HepG2 (cell line): ENCODE measurements around the gene TIMM17A. TPM values are rescaled to one million over a fixed set of nuclear protein-coding genes. Genes with fewer than 3 reads are reported as not detected.
A peak's percentile ranks its signal among the peaks of the same experiment; 100 is the strongest.

ENCODE experiments used
- ATAC-seq: fragments of 200-7000 bp; cut with Tn5 transposase; 3 replicates; pipeline ENCODE4 v1.9.1; 2020; ENCODE audit warnings: mild to moderate bottlenecking, moderate library complexity
- BruUV-seq: library from RNA; stranded (reverse); fragments of 400-500 nt; replicated peaks from 2 replicates; lab custom pipeline; 2021; lab: Mats Ljungman, UMichigan
- CTCF ChIA-PET: fragments of 300-600 bp; formaldehyde crosslinking; extraction: SDS; loops from one replicate; lab custom pipeline; 2021; ENCODE audit warnings: low total read pairs, inconsistent platforms, low intra/inter-chr PET ratio; lab: Yijun Ruan, JAX
- POLR2A ChIA-PET: fragments of 350-600 bp; sonication (Branson Sonifier 250); formaldehyde crosslinking; loops from one replicate; lab custom pipeline; 2020; ENCODE audit warnings: antibody characterized with exemption, inconsistent platforms; lab: Yijun Ruan, JAX
- DNase-seq: peaks from one replicate; pipeline ENCODE4 v3.0.0-alpha.2; 2015; ENCODE audit warnings: low spot score
- FAIRE-seq: peaks from 3 replicates; lab custom pipeline; 2011; peaks lifted over from hg19 to GRCh38; lab: Jason Lieb, UNC
- H2AFZ ChIP-seq: one replicate; pipeline ENCODE4 v1.6.1; 2011; ENCODE audit warnings: low read length, inconsistent platforms
- H3K27ac ChIP-seq: fragments of 300-600 bp; 3 replicates; pipeline ENCODE4 v1.8.0; 2011; ENCODE audit warnings: mixed run types, mild to moderate bottlenecking, mixed read lengths, low read length, inconsistent platforms; ENCODE audit not compliant: insufficient read depth; ENCODE audit errors: extremely low read length
- H3K27me3 ChIP-seq, 2 experiments: fragments of 200-600 bp in 1 of 2; 2 replicates in 1 of 2; 3 replicates in 1 of 2; pipeline versions ENCODE4 v1.6.0 to v1.8.0; 2011; ENCODE audit warnings: low read length in 2 of 2, mild to moderate bottlenecking in 2 of 2, moderate library complexity in 2 of 2, inconsistent platforms in 1 of 2; ENCODE audit not compliant: insufficient read depth in 2 of 2, control insufficient read depth in 1 of 2
- H3K36me3 ChIP-seq, 2 experiments: fragments of 200-600 bp in 1 of 2; replicated peaks in 1 of 2; 2 replicates in 1 of 2; 3 replicates in 1 of 2; pipeline versions ENCODE4 v1.5.1 to v1.8.0; 2011; ENCODE audit warnings: low read length in 2 of 2, inconsistent platforms in 1 of 2; ENCODE audit not compliant: insufficient read depth in 2 of 2, control insufficient read depth in 1 of 2
- H3K4me1 ChIP-seq: 2 replicates; pipeline ENCODE4 v1.5.1; 2012; ENCODE audit warnings: low read length, inconsistent platforms; ENCODE audit not compliant: insufficient read depth
- H3K4me2 ChIP-seq: 2 replicates; pipeline ENCODE4 v1.6.0; 2011; ENCODE audit warnings: low read depth, low read length, inconsistent platforms
- H3K4me3 ChIP-seq, 3 experiments: fragments of 200-600 bp in 1 of 3; sonication (generic), shearing (Covaris generic) in 1 of 3; replicated peaks in 1 of 3; 2 replicates each; pipeline ENCODE4 v1.5.1; 2011 to 2016; ENCODE audit warnings: low read length in 3 of 3, inconsistent platforms in 2 of 3, low read depth in 2 of 3, mild to moderate bottlenecking in 2 of 3, control low read depth in 1 of 3, mixed read lengths in 1 of 3; ENCODE audit not compliant: insufficient read depth in 1 of 3
- H3K79me2 ChIP-seq: one replicate; pipeline ENCODE4 v1.6.1; 2011; ENCODE audit warnings: low read length, inconsistent platforms; ENCODE audit not compliant: insufficient read depth
- H3K9ac ChIP-seq: 2 replicates; pipeline ENCODE4 v1.6.0; 2011; ENCODE audit warnings: mild to moderate bottlenecking, low read depth, low read length, inconsistent platforms; ENCODE audit not compliant: insufficient read depth
- H3K9me3 ChIP-seq: 2 replicates; pipeline ENCODE4 v1.5.1; 2012; ENCODE audit warnings: mild to moderate bottlenecking, low read length
- H4K20me1 ChIP-seq: 2 replicates; pipeline ENCODE4 v1.6.0; 2011; ENCODE audit warnings: inconsistent platforms, mild to moderate bottlenecking, low read length, moderate library complexity; ENCODE audit not compliant: insufficient read depth
- CEBPG ChIP-seq: IDR thresholded peaks from 2 replicates; pipeline ENCODE4 v1.6.1; 2016
- DPF2 ChIP-seq: sonication (generic); formaldehyde crosslinking; IDR thresholded peaks from 2 replicates; pipeline ENCODE4 v1.4.0; 2020; ENCODE audit warnings: mild to moderate bottlenecking, low read depth, missing genetic modification reagents, borderline replicate concordance
- ISL2 ChIP-seq: sonication (generic); formaldehyde crosslinking; IDR thresholded peaks from 2 replicates; pipeline ENCODE4 v1.5.0; 2020; ENCODE audit warnings: missing genetic modification reagents
- MBD4 ChIP-seq: IDR thresholded peaks from 2 replicates; pipeline ENCODE4 v1.6.1; 2012; ENCODE audit warnings: low read length, inconsistent platforms, borderline replicate concordance
- MTF2 ChIP-seq: sonication (generic); formaldehyde crosslinking; IDR thresholded peaks from 2 replicates; pipeline ENCODE4 v1.5.0; 2020; ENCODE audit warnings: missing genetic modification reagents, borderline replicate concordance
- MXI1 ChIP-seq: IDR thresholded peaks from 3 replicates; pipeline ENCODE4 v1.6.1; 2012; ENCODE audit warnings: low read depth, low read length, inconsistent platforms, borderline replicate concordance
- RFXANK ChIP-seq: IDR thresholded peaks from 2 replicates; pipeline ENCODE4 v1.6.1; 2016
- SPEN ChIP-seq: sonication (generic); formaldehyde crosslinking; IDR thresholded peaks from 2 replicates; pipeline ENCODE4 v1.5.1; 2020; ENCODE audit warnings: low read depth, mild to moderate bottlenecking, missing genetic modification reagents
- THAP7 ChIP-seq: sonication (generic); formaldehyde crosslinking; IDR thresholded peaks from 2 replicates; pipeline ENCODE4 v1.8.1; 2023; ENCODE audit warnings: mild to moderate bottlenecking, missing genetic modification reagents
- ZNF180 ChIP-seq: sonication (generic); formaldehyde crosslinking; IDR thresholded peaks from 2 replicates; pipeline ENCODE4 v1.4.0; 2020; ENCODE audit warnings: low read depth, missing genetic modification reagents, borderline replicate concordance
- ZNF709 ChIP-seq: sonication (generic); formaldehyde crosslinking; IDR thresholded peaks from 2 replicates; pipeline ENCODE4 v1.5.0; 2020; ENCODE audit warnings: mild to moderate bottlenecking, missing genetic modification reagents
- ZNF761 ChIP-seq: sonication (generic); formaldehyde crosslinking; conservative IDR thresholded peaks from 2 replicates; pipeline ENCODE4 v1.4.0; 2020; ENCODE audit warnings: mild to moderate bottlenecking, missing genetic modification reagents
- WGBS: methylation state at CpG from one replicate; pipeline ENCODE4 v1.1.6; 2017; ENCODE audit warnings: low lambda C conversion rate; 5-methylcytosine and 5-hydroxymethylcytosine counted together
- in situ Hi-C: cut with HindIII; loops from 2 replicates; pipeline ENCODE4 v1.10.0; 2017; ENCODE audit warnings: low pct_unique_long_range_greater_than_20kb; ENCODE audit not compliant: extremely low pct_ligation_motif_present
- intact Hi-C: fragments of 100-400 bp; cut with micrococcal nuclease; formaldehyde crosslinking; loops from one replicate; pipeline ENCODE4 v1.10.0; 2022; ENCODE audit not compliant: unreplicated experiment
- polyA plus RNA-seq, 8 experiments: library from polyadenylated mRNA; depleted of rRNA in 3 of 8; stranded (reverse) in 7 of 8; unstranded in 1 of 8; fragments of >200 nt; fragmentation: Illumina TruSeq in 4 of 8; extraction: Trizol in 4 of 8; gene quantifications; 2 replicates each; pipeline versions ENCODE4 v1.2.1 to v1.2.3, GENCODE V29; 2011 to 2016; ENCODE audit warnings: low read depth in 4 of 8, missing spikeins in 1 of 8, mixed read lengths in 1 of 8; ENCODE audit not compliant: insufficient read depth in 1 of 8
- total RNA-seq, 5 experiments: library from RNA; depleted of rRNA; stranded (reverse); fragments of >200 nt; fragmentation: Illumina TruSeq; extraction: Trizol; gene quantifications; 2 replicates each; pipeline ENCODE4 v1.2.3, GENCODE V29; 2016; ENCODE audit warnings: low read depth in 1 of 5
- TF ChIP-seq, protein P1 (sequence below): sonication (generic); formaldehyde crosslinking; IDR thresholded peaks from 2 replicates; pipeline ENCODE4 v1.8.1; 2022; ENCODE audit warnings: low read depth, mild to moderate bottlenecking, missing genetic modification reagents

TIMM17A gene
- total and polyA plus RNA-seq, 2 of the 13 experiments (the other 11 are each of a cell fraction or from before 2014, with no cell fraction given): 50.8 to 97.8 TPM

- POLR2A ChIA-PET: no interaction called here
- Histone ChIP-seq H3K9ac (no peak overlapping the region), H2AFZ (no peak overlapping the region), H3K4me1 (peaks cover 26% of the 10 kb centered on the region), H3K4me2 (no peak overlapping the region), H4K20me1 (no peaks in the 10 kb centered on the region), H3K27ac (no peak overlapping the region), H3K9me3 (no peaks in the 10 kb centered on the region), H3K27me3 (peaks cover 1 to 28% of the 10 kb centered on the region in 2 experiments; a peak in 3 of 5 replicates), H3K36me3 (no peaks in the 10 kb centered on the region), H3K4me3 (no peak overlapping the region), H3K79me2 (no peaks in the 10 kb centered on the region)
- TF ChIP-seq, protein P1, sequence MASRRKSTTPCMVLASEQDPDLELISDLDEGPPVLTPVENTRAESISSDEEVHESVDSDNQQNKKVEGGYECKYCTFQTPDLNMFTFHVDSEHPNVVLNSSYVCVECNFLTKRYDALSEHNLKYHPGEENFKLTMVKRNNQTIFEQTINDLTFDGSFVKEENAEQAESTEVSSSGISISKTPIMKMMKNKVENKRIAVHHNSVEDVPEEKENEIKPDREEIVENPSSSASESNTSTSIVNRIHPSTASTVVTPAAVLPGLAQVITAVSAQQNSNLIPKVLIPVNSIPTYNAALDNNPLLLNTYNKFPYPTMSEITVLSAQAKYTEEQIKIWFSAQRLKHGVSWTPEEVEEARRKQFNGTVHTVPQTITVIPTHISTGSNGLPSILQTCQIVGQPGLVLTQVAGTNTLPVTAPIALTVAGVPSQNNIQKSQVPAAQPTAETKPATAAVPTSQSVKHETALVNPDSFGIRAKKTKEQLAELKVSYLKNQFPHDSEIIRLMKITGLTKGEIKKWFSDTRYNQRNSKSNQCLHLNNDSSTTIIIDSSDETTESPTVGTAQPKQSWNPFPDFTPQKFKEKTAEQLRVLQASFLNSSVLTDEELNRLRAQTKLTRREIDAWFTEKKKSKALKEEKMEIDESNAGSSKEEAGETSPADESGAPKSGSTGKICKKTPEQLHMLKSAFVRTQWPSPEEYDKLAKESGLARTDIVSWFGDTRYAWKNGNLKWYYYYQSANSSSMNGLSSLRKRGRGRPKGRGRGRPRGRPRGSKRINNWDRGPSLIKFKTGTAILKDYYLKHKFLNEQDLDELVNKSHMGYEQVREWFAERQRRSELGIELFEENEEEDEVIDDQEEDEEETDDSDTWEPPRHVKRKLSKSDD: no peak
- no peak for TF ChIP-seq MTF2 (CRISPR knock-in tag)
- BruUV-seq: no TSS peak
- FAIRE-seq: no peak
- intact Hi-C loops: no loop called here
- CTCF ChIA-PET: no interaction called here
- ATAC-seq: no peak
- in situ Hi-C loops: no loop called here
- DNase-seq: no peak
Observed at GRCh38 chr1:201949491-201949890, 5.8 kb upstream of the TIMM17A start.

DNA sequence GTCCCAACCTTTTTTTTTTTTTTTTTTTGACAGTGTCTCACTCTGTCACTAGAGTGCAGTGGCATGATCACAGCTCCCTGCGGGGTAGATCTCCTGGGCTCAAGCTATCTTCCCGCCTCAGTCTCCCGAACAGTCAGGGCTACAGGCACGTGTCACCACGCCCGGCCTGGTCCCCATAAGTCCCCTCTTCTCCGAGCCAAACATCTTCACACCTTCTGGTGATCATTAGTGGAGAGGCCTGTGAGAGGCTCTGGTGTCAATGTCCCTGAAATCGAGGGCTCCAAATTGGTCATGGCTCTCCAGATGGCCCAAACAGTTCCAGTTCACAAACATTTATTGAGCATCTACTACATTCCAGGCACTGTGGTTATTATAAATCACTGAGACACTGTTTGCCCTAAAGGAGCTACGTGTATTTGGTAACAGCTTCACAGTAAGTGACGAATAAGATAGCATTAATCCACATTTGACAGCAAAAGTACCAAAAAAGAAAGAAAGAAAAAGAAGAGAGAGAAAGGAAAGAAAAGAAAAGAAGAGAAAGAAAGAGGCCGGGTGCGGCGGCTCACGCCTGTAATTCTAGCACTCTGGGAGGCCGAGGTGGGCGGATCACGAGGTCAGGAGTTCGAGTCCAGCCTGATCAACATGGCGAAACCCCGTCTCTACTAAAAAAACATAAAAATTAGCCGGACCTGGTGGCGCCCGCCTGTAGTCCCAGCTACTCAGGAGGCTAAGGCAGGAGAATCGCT, 867 bp upstream of the TIMM17A start:
- ATAC-seq: peak; percentile 8
- H3K4me3 ChIP-seq: peak overlapping the region; percentile 71 to 95 (median 93); a peak in 5 of 6 replicates
- no peak overlapping the region for H2AFZ ChIP-seq
- no peak for FAIRE-seq
- BruUV-seq: TSS peak; percentile 90
- H3K36me3 ChIP-seq: peaks cover 4 to 21% of the 10 kb centered on the region in 2 experiments; a peak in 4 of 5 replicates
- peak overlapping the region; percentile 95 for H3K9ac ChIP-seq
- intact Hi-C loops: loop anchor here (5.0 kb wide), 1 partner anchor 57 kb away; no protein-coding TSS in a partner anchor
- peaks cover 17% of the 10 kb centered on the region for H3K4me1 ChIP-seq
- ChIA-PET POLR2A (interaction anchor here (1.0 to 2.8 kb wide), 10 partner anchors 9 to 485 kb away, joined by 3 to 18 read pairs (median 5); partner anchors contain the start of genes ELF3, LMOD1 and PHLDA3), CTCF (no interaction called here)
- H3K27ac ChIP-seq: peak overlapping the region; percentile 76
- H3K79me2 ChIP-seq: peaks cover 22% of the 10 kb centered on the region
- no peaks in the 10 kb centered on the region for H4K20me1 ChIP-seq
- H3K4me2 ChIP-seq: peak overlapping the region; percentile 79
- no peak for DNase-seq
- WGBS: 34% methylated on average over 24 of the region's 24 CpGs
- no peaks in the 10 kb centered on the region for H3K9me3 ChIP-seq
- peaks cover under 1 to 3% of the 10 kb centered on the region in 2 experiments; a peak in 1 of 5 replicates for H3K27me3 ChIP-seq
- in situ Hi-C loops: no loop called here
- TF ChIP-seq THAP7 (CRISPR knock-in tag) (no peak), ZNF709 (CRISPR knock-in tag) (peak; percentile 5; the same call in 1 of the 2 replicates), CEBPG (no peak), ZNF180 (CRISPR knock-in tag) (no peak), MBD4 (no peak), MXI1 (no peak), DPF2 (CRISPR knock-in tag) (no peak), ISL2 (CRISPR knock-in tag) (no peak), RFXANK (no peak), SPEN (no peak), ZNF761 (0 out of 2 replicates have a peak, but pooled peaks have one; percentile 1)
